Activated CD8-positive, alpha-beta T cell treated with anti-CD3 and anti-CD28 coated beads for 36 hours (primary cell): ENCODE data around the gene EEF1B2. TPM values are rescaled to one million over a fixed set of nuclear protein-coding genes. Genes with fewer than 3 reads are reported as not detected.

Experiments
- ATAC-seq: fragments of 200-7000 bp; cut with Tn5 transposase; one replicate; pipeline ENCODE4 v1.10.0; 2021; ENCODE audit warnings: mild to moderate bottlenecking, moderate library complexity
- CTCF ChIA-PET: fragments of 350-600 bp; sonication (Branson Sonifier 250); formaldehyde crosslinking; loops from one replicate; lab custom pipeline; 2021; ENCODE audit warnings: antibody characterized with exemption; lab: Charles Lee
- POLR2A ChIA-PET: fragments of 350-600 bp; sonication (Branson Sonifier 250); formaldehyde crosslinking; loops from one replicate; lab custom pipeline; 2021; ENCODE audit warnings: antibody characterized with exemption; lab: Charles Lee
- DNase-seq: peaks from one replicate; pipeline ENCODE4 v3.0.0-alpha.2; 2020
- H3K27ac Mint-ChIP-seq: one replicate; pipeline ENCODE4 v1.8.0; 2021; ENCODE audit warnings: mild to moderate bottlenecking, mixed read lengths
- H3K27me3 Mint-ChIP-seq: one replicate; pipeline ENCODE4 v1.8.0; 2021; ENCODE audit warnings: mixed read lengths
- H3K36me3 Mint-ChIP-seq: one replicate; pipeline ENCODE4 v1.8.0; 2021; ENCODE audit warnings: low read depth, mixed read lengths
- H3K4me1 Mint-ChIP-seq: one replicate; pipeline ENCODE4 v1.8.0; 2021; ENCODE audit warnings: low read depth, mixed read lengths
- H3K4me3 Mint-ChIP-seq: one replicate; pipeline ENCODE4 v1.8.0; 2021; ENCODE audit warnings: mild to moderate bottlenecking, moderate library complexity, mixed read lengths
- H3K9me3 Mint-ChIP-seq: one replicate; pipeline ENCODE4 v1.8.0; 2021; ENCODE audit warnings: mixed read lengths
- CTCF ChIP-seq: fragments of 200-600 bp; IDR thresholded peaks from one replicate; pipeline ENCODE4 v1.8.0; 2022; ENCODE audit warnings: antibody characterized with exemption, mild to moderate bottlenecking
- intact Hi-C: fragments of 100-400 bp; cut with micrococcal nuclease; formaldehyde crosslinking; loops from one replicate; pipeline ENCODE4 v1.10.0; 2022
- total RNA-seq, 2 experiments: library from RNA; stranded (reverse); gene quantifications; one replicate each; pipeline ENCODE4 v1.2.3, GENCODE V29; 2021

EEF1B2 gene
- total RNA-seq, 2 experiments from 2014 or later = 1,168 to 1,169 TPM

- Mint-ChIP-seq H3K4me1 (no peaks in the 10 kb centered on the region), H3K9me3 (no peaks in the 10 kb centered on the region), H3K4me3 (no peak overlapping the region), H3K27ac (no peak overlapping the region), H3K36me3 (peaks cover 37% of the 10 kb centered on the region), H3K27me3 (no peaks in the 10 kb centered on the region)
- DNase-seq (no peak), ATAC-seq (no peak)
- TF ChIP-seq CTCF = no peak
- CTCF ChIA-PET = interaction anchor here (0.8 kb wide), 1 partner anchor 21 kb away, joined by 3 read pairs; no protein-coding TSS in a partner anchor
- POLR2A ChIA-PET = interaction anchor here (0.9 kb wide), 1 partner anchor 25 kb away, joined by 4 read pairs; no protein-coding TSS in a partner anchor
- intact Hi-C loops = no loop called here
Measured at GRCh38 chr2:206144383-206144782, 15.3 kb upstream of the EEF1B2 start.

GRCh38 chr2:206145665-206146064 lies 14.0 kb upstream of the EEF1B2 start:
- no peak for TF ChIP-seq CTCF
- Mint-ChIP-seq H3K4me1 (peaks cover 2% of the 10 kb centered on the region), H3K4me3 (no peak overlapping the region), H3K27me3 (no peaks in the 10 kb centered on the region), H3K9me3 (no peaks in the 10 kb centered on the region), H3K36me3 (peaks cover 44% of the 10 kb centered on the region), H3K27ac (no peak overlapping the region)
- ATAC-seq (no peak), DNase-seq (no peak)
- CTCF ChIA-PET = interaction anchor here (0.7 to 0.9 kb wide), 2 partner anchors 140 to 141 kb away, joined by 3 read pairs; no protein-coding TSS in a partner anchor
- POLR2A ChIA-PET = no interaction called here
- intact Hi-C loops = no loop called here

GRCh38 chr2:206149330-206149729 lies 10.4 kb upstream of the EEF1B2 start:
- CTCF ChIA-PET = no interaction called here

GRCh38 chr2:206150168-206150567 lies 9.5 kb upstream of the EEF1B2 start:
- H3K36me3 Mint-ChIP-seq = peaks cover 31% of the 10 kb centered on the region
- H3K4me1 Mint-ChIP-seq = peaks cover 11% of the 10 kb centered on the region
- ChIA-PET CTCF (no interaction called here), POLR2A (no interaction called here)
- intact Hi-C loops = no loop called here
- no peaks in the 10 kb centered on the region for H3K27me3 Mint-ChIP-seq
- H3K27ac Mint-ChIP-seq = peak overlapping the region; percentile 36
- no peaks in the 10 kb centered on the region for H3K9me3 Mint-ChIP-seq
- no peak overlapping the region for H3K4me3 Mint-ChIP-seq
- DNase-seq (no peak), ATAC-seq (no peak)
- no peak for TF ChIP-seq CTCF

More at GRCh38 chr2:206149330-206149729, 10.4 kb upstream of the EEF1B2 start:
- POLR2A ChIA-PET = no interaction called here
- H3K27ac Mint-ChIP-seq = no peak overlapping the region
- no peak for ATAC-seq
- peaks cover 10% of the 10 kb centered on the region for H3K4me1 Mint-ChIP-seq
- peaks cover 33% of the 10 kb centered on the region for H3K36me3 Mint-ChIP-seq
- intact Hi-C loops = no loop called here
- no peak for DNase-seq
- no peak for TF ChIP-seq CTCF
- H3K9me3 Mint-ChIP-seq = no peaks in the 10 kb centered on the region
- no peak overlapping the region for H3K4me3 Mint-ChIP-seq
- no peaks in the 10 kb centered on the region for H3K27me3 Mint-ChIP-seq

- H3K36me3 Mint-ChIP-seq = peaks cover 27% of the 10 kb centered on the region
- CTCF ChIA-PET = no interaction called here
- no peak overlapping the region for H3K27ac Mint-ChIP-seq
- H3K9me3 Mint-ChIP-seq = no peaks in the 10 kb centered on the region
- POLR2A ChIA-PET = no interaction called here
- H3K4me1 Mint-ChIP-seq = peaks cover 11% of the 10 kb centered on the region
- H3K27me3 Mint-ChIP-seq = no peaks in the 10 kb centered on the region
- no peak for DNase-seq
- no peak for ATAC-seq
- no peak overlapping the region for H3K4me3 Mint-ChIP-seq
- intact Hi-C loops = no loop called here
- TF ChIP-seq CTCF = no peak
Measured at GRCh38 chr2:206150631-206151030, 9.1 kb upstream of the EEF1B2 start.
